Activated CD4-positive, CD25-positive, alpha-beta regulatory T cell (primary cell): ENCODE results near the gene KIF3B.
"Not testable (repeated sequence)": the region's sequence is repeated elsewhere in the genome, so short reads cannot be mapped to it uniquely, and the experiment has no call there.

Source experiments
- DNase-seq, 4 experiments: peaks; one replicate each; lab custom pipeline; 2025; lab: John Stamatoyannopoulos, UW

The KIF3B gene

GRCh38 chr20:32357375-32357868 lies 80.0 kb downstream of the KIF3B start:
- no peak for DNase-seq

GRCh38 chr20:32357869-32358631 lies 80.6 kb downstream of the KIF3B start, which contains the start of gene ASXL1:
ASXL1 (plus strand) TSS chr20:32358331; CDS start chr20:32358776, 445 bp downstream.
- peak; percentile 88 to 92 (median 90) for DNase-seq

GRCh38 chr20:32358632-32358882 lies 81.1 kb downstream of the KIF3B start:
- DNase-seq: peak in 1 of 4 experiments; percentile 66

GRCh38 chr20:32358883-32359632 lies 81.6 kb downstream of the KIF3B start:
- peak; percentile 56 to 65 (median 60) for DNase-seq

GRCh38 chr20:32359633-32360332 lies 82.3 kb downstream of the KIF3B start:
- DNase-seq: no peak

- no peak for DNase-seq
These were observed 82.8 kb downstream of the KIF3B start for GRCh38 chr20:32360333-32360634.

- no peak for DNase-seq
These were observed 85.5 kb downstream of the KIF3B start for GRCh38 chr20:32362901-32363364.

GRCh38 chr20:32363492-32363891 lies 86.0 kb downstream of the KIF3B start:
- no peak for DNase-seq

GRCh38 chr20:32364554-32365208 lies 87.2 kb downstream of the KIF3B start:
- no peak for DNase-seq

- DNase-seq: no peak
These were observed 88.1 kb downstream of the KIF3B start for GRCh38 chr20:32365564-32365963.

- DNase-seq: no peak
These were observed 88.9 kb downstream of the KIF3B start for GRCh38 chr20:32366380-32366779.

- no peak for DNase-seq
These were observed 90.9 kb downstream of the KIF3B start for GRCh38 chr20:32368323-32368722.

- no peak for DNase-seq
These were observed 91.5 kb downstream of the KIF3B start for GRCh38 chr20:32368925-32369324.

- DNase-seq: no peak
These were observed 93.4 kb downstream of the KIF3B start for GRCh38 chr20:32370897-32371296.

GRCh38 chr20:32378461-32378860 lies 101.0 kb downstream of the KIF3B start:
- no peak for DNase-seq

- not testable (repeated sequence) for DNase-seq
These were observed 102.6 kb downstream of the KIF3B start for GRCh38 chr20:32380037-32380436.

- no peak for DNase-seq
These were observed 103.3 kb downstream of the KIF3B start for GRCh38 chr20:32380745-32381144.

GRCh38 chr20:32382102-32382950 lies 104.9 kb downstream of the KIF3B start:
- DNase-seq: no peak

GRCh38 chr20:32383441-32383840 lies 106.0 kb downstream of the KIF3B start:
- DNase-seq: not testable (repeated sequence)
